Measurements from ENCODE around the gene SERINC3. TPM values are rescaled to one million over a fixed set of nuclear protein-coding genes. Genes with fewer than 3 reads are reported as not detected.

SERINC3 gene
- total RNA-seq, 1 donor from 2014 or later, result 82.8 TPM

DNA sequence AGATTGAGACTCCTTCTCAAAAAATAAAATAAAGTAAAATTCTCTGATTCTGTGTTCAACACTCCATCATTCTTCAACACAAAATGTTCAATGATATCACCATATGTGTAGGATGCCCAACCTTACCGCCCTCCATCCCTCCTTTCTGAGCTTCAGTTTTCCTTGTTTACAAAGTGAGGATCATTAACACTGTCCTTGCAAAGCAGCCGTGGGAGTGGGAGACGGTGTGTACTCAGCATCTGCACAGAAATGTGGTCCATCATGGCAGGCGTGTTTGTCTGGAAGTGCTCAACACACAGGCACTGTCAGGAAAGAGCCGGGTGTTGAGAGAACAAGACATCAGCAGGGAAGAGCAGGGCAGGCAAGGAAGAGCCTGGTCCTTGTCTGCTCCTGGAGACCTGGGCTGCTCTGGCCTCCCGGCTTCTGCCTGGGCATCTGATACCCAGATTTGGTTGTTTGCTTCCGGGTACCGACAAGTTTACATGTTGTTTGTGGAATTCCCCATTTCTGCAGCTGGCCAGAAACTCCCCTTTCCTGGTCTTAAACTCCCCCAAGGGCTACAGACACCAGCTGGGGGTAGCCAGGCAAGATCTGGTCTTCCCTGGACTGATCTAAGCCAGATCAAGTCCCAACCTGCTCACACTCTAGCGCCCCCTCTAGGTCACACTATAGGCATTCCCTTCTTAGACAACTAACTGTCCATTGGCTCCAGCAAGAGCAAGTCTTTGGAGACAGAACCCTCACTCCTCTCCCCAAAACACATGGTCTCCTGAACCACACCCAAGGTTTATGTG is 72.9 kb downstream of the SERINC3 start:
- TF ChIP-seq, protein P1, sequence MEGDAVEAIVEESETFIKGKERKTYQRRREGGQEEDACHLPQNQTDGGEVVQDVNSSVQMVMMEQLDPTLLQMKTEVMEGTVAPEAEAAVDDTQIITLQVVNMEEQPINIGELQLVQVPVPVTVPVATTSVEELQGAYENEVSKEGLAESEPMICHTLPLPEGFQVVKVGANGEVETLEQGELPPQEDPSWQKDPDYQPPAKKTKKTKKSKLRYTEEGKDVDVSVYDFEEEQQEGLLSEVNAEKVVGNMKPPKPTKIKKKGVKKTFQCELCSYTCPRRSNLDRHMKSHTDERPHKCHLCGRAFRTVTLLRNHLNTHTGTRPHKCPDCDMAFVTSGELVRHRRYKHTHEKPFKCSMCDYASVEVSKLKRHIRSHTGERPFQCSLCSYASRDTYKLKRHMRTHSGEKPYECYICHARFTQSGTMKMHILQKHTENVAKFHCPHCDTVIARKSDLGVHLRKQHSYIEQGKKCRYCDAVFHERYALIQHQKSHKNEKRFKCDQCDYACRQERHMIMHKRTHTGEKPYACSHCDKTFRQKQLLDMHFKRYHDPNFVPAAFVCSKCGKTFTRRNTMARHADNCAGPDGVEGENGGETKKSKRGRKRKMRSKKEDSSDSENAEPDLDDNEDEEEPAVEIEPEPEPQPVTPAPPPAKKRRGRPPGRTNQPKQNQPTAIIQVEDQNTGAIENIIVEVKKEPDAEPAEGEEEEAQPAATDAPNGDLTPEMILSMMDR (IDR thresholded peaks at IDR 0.05; ENCODE audit: unreplicated experiment), result peak; percentile 46
- no peak overlapping the region for H3K27ac Mint-ChIP-seq (ENCODE audit: unreplicated experiment)
- H3K4me1 Mint-ChIP-seq (ENCODE audit: unreplicated experiment), result peaks cover 10% of the 10 kb centered on the region
- peak; percentile 29 for DNase-seq (ENCODE audit: low spot score)
- H3K36me3 Mint-ChIP-seq (ENCODE audit: low read depth, unreplicated experiment), result peaks cover 3% of the 10 kb centered on the region
- peaks cover 14% of the 10 kb centered on the region for H3K27me3 Mint-ChIP-seq (ENCODE audit: unreplicated experiment)
- no peaks in the 10 kb centered on the region for H3K9me3 Mint-ChIP-seq (ENCODE audit: unreplicated experiment)
- H3K4me3 Mint-ChIP-seq (ENCODE audit: unreplicated experiment), result no peak overlapping the region

DNA sequence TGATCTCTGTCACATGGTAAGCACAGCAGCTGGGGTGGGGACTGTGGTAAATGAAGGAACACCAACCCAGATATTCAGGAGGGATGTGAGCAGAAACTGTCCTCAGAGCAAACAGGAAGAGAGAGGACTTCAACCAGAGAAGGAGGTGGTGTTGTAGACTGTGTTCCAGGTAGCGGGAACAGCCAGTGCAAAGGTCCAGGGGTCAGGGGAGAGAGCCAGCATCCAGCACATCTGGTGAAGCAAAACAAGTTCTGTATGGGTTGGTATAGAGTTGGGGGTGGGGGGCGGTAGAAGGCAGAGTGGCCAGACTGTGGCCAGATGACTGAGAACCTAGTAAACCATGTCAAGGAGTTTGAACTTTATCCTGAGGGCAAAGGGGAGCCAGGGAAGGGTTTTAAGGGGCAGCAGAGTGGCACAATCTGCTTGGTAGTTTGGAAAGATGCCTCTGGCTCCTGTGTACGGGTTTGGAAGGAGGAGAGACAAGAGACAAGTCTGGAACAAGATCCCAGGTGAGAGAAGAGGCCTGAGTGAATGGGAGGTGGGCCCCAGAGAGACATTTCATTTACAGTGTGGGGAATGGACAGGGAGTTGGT is 73.9 kb downstream of the SERINC3 start:
- Mint-ChIP-seq H3K4me1 (ENCODE audit: unreplicated experiment) (peaks cover 13% of the 10 kb centered on the region), H3K36me3 (ENCODE audit: low read depth, unreplicated experiment) (peaks cover 3% of the 10 kb centered on the region), H3K27me3 (ENCODE audit: unreplicated experiment) (peaks cover 17% of the 10 kb centered on the region), H3K4me3 (ENCODE audit: unreplicated experiment) (no peak overlapping the region), H3K9me3 (ENCODE audit: unreplicated experiment) (no peaks in the 10 kb centered on the region), H3K27ac (ENCODE audit: unreplicated experiment) (no peak overlapping the region)
- no peak for DNase-seq (ENCODE audit: low spot score)
- TF ChIP-seq, protein P1 (IDR thresholded peaks at IDR 0.05; ENCODE audit: unreplicated experiment), result no peak

Other genes with a start within 250 kb of the SERINC3 start
- 2.8 TPM for gene FITM2, start 210.9 kb downstream of the SERINC3 start, total RNA-seq (ENCODE audit: unreplicated experiment)
- gene R3HDML, start 185.0 kb downstream of the SERINC3 start, total RNA-seq (ENCODE audit: unreplicated experiment), result not detected
- not detected for gene HNF4A, start 166.4 kb downstream of the SERINC3 start, total RNA-seq (ENCODE audit: unreplicated experiment)
- gene TTPAL, start 46.2 kb downstream of the SERINC3 start, total RNA-seq (ENCODE audit: unreplicated experiment), result 10.3 TPM
- gene PKIG, start 60.5 kb upstream of the SERINC3 start, total RNA-seq (ENCODE audit: unreplicated experiment), result 184 TPM
- 137 TPM for gene ADA, start 129.6 kb upstream of the SERINC3 start, total RNA-seq (ENCODE audit: unreplicated experiment)
- not detected for gene CCN5, start 193.3 kb upstream of the SERINC3 start, total RNA-seq (ENCODE audit: unreplicated experiment)
- gene KCNK15, start 223.8 kb upstream of the SERINC3 start, total RNA-seq (ENCODE audit: unreplicated experiment), result not detected

Data from endothelial cell (in vitro differentiated cells).